GM19463 (cell line): Measurements from ENCODE around the gene RAI1.
"Not testable (repeated sequence)": the region's sequence is repeated elsewhere in the genome, so short reads cannot be mapped to it uniquely, and the experiment has no call there.

Experiments used
- ATAC-seq: cut with Tn5 transposase; IDR thresholded peaks from one replicate; pipeline ENCODE4 v1.9.1; 2021; ENCODE audit warnings: mild to moderate bottlenecking, moderate library complexity; ENCODE audit not compliant: unreplicated experiment

RAI1 gene

DNA sequence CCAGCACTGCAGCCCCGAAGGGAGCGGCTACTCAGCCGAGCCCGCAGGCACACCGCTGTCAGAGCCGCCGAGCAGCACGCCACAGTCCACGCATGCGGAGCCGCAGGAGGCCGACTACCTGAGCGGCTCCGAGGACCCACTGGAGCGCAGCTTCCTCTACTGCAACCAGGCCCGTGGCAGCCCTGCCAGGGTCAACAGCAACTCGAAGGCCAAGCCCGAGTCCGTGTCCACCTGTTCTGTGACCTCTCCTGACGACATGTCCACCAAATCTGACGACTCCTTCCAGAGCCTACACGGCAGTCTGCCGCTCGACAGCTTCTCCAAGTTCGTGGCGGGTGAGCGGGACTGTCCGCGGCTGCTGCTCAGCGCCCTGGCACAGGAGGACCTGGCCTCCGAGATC is 113.1 kb downstream of the RAI1 start:
- ATAC-seq: no peak

DNA sequence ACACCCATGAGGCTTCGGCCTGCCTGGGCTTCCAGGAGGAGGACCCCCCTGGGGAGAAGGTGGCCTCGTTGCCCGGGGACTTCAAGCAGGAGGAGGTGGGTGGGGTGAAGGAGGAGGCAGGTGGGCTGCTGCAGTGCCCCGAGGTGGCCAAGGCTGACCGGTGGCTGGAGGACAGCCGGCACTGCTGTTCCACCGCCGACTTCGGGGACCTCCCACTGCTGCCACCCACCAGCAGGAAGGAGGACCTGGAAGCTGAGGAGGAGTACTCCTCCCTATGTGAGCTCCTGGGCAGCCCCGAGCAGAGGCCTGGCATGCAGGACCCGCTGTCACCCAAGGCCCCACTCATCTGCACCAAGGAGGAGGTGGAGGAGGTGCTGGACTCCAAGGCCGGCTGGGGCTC is 114.0 kb downstream of the RAI1 start:
- ATAC-seq: no peak

DNA sequence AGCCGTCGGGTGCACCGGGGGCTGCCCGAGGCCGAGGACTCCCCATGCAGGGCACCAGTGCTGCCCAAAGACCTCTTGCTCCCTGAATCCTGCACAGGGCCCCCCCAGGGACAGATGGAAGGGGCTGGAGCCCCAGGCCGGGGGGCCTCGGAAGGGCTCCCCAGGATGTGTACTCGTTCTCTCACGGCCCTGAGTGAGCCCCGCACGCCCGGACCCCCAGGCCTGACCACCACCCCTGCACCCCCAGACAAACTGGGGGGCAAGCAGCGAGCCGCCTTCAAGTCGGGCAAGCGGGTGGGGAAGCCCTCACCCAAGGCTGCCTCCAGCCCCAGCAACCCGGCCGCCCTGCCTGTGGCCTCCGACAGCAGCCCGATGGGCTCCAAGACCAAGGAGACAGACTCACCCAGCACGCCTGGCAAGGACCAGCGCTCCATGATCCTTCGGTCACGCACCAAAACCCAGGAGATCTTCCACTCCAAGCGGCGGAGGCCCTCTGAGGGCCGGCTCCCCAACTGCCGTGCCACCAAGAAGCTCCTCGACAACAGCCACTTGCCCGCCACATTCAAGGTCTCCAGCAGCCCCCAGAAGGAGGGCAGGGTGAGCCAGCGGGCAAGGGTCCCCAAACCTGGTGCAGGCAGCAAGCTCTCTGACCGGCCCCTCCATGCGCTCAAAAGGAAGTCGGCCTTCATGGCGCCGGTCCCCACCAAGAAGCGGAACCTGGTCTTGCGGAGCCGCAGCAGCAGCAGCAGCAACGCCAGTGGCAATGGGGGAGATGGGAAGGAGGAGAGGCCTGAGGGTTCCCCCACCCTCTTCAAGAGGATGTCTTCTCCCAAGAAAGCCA is 114.9 kb downstream of the RAI1 start:
- no peak for ATAC-seq

DNA sequence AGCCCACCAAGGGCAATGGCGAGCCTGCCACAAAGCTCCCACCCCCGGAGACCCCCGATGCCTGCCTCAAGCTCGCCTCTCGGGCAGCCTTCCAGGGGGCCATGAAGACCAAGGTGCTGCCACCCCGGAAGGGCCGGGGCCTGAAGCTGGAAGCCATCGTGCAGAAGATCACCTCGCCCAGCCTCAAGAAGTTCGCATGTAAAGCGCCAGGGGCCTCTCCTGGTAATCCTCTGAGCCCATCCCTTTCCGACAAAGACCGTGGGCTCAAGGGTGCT is 115.5 kb downstream of the RAI1 start:
- ATAC-seq: no peak

DNA sequence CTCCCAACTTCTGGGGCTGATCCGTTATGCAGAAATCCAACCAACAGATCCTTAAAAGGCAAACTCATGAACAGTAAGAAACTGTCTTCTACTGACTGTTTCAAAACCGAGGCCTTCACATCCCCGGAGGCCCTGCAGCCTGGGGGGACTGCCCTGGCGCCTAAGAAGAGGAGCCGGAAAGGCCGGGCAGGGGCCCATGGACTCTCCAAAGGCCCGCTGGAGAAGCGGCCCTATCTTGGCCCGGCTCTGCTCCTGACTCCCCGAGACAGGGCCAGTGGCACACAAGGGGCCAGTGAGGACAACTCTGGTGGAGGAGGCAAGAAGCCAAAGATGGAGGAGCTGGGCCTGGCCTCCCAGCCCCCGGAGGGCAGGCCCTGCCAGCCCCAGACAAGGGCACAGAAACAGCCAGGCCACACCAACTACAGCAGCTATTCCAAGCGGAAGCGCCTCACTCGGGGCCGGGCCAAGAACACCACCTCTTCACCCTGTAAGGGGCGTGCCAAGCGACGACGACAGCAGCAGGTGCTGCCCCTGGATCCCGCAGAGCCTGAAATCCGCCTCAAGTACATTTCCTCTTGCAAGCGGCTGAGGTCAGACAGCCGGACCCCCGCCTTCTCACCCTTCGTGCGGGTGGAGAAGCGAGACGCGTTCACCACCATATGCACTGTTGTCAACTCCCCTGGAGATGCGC is 116.0 kb downstream of the RAI1 start:
- ATAC-seq: no peak

DNA sequence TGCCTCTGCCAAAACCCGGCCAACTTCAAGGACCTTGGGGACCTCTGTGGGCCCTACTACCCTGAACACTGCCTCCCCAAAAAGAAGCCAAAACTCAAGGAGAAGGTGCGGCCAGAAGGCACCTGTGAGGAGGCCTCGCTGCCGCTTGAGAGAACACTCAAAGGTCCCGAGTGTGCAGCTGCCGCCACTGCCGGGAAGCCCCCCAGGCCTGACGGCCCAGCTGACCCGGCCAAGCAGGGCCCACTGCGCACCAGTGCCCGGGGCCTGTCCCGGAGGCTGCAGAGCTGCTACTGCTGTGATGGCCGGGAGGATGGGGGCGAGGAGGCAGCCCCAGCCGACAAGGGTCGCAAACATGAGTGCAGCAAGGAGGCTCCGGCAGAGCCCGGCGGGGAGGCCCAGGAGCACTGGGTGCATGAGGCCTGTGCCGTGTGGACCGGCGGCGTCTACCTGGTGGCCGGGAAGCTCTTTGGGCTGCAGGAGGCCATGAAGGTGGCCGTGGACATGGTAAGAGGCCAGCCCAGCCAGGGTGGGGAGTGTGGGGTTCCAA is 116.8 kb downstream of the RAI1 start:
- no peak for ATAC-seq

DNA sequence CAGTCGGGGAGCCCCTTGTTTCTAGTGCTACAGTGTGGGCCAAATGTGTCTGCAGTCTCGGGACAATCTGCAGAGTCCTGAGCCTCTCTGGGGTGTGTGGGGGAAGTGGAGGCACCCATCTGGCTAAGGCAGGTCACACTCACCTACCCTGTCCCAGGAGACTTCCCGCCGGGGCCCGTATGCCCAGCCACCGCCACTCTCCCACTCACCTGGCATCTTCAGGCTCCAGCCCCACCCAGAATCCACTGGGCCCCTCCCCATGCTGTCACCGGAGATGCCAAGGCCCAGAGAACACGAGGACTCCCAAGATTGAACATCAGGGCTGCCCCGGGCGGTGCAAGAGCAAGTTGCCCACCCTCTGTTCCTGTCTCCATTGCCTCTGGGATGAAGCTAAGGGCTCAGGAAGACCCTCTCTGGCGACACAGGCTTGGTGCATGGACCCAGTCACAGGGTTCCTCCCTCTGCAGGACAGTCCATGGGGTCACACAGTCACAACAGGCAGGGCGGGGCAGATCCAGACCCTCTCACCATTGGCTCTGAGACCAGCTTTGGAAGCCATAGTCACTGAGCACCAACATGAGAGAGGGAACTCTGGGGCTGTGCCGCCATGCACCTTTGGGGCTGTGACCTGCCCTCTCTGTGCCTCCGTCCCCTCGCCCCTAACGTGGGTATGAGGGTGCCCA is 117.5 kb downstream of the RAI1 start:
- ATAC-seq: no peak

DNA sequence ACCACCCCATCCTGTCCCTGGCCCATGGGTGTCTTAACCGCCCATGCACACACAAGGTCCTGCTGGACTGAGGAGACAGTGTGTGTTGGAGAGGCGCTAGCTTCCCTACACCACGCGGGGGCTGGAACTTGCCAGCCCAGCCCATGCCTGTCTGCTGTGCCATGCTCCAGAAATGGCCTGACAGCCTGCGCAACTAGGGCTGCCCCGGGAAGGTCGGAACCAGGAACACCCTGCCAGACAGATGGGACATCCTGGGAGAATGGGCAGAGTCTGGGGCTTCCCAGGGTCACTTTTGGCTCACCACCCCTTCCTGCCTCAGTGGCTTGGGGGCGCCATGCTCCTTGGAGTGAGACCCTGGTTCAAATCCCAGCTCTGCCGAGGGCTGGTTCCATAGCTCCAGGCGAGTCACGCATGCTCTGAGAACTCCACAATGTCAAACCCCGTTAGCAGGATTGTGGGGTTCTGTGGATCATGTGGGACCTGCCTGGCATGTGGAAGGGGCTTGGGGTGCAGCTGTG is 119.3 kb downstream of the RAI1 start:
- ATAC-seq: no peak

DNA sequence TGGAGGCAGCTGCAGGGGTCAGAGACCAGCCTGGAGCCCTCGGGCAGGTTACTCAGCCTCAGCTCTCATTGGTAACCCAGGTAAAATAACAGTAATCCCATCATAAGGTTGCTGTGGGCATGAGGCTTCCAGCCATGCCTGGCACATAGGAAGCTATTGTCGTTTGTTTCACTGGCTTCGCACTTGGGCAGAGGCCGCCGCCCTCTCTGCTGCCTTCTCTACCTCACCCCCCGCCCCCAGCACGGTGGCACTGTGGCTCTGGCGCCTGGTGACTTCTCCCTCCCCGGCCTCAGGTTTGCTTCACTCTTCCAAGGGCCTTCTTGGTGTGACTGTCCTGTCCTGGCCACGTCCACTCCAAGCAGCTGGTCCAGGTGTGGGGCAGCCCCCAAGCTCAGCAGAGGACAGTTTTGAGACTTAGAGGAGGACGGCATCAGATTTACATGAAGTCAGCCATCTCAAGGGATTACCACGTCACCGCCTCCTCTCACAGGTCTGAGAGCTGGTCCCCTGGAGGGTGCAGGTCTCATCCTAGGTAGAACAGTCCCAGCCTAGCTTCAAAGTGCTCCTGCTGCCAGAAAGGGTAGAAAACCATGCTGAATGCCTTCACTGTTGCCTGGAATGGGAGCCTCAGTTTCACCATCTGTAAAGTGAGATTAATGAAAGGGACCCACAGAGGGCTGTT is 120.7 kb downstream of the RAI1 start:
- ATAC-seq: no peak

DNA sequence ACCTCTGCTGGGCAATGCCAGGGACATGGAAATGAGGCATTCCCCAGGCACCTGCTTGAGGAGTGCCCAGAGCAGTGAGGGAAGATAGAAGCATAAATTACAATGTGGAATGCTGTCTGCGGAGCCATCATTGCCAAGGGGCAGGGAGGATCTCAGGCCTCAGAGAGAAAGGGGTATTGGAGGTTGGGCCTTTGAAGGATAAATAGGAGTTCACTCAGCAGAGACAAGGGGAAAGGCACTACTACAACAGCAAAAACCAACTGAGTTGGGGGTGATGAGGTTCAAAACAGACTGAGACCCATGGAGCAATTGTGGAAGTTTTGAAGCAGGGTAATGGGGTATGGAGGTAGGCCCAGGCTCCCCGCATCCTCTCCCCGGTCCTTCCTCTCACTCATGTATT is 122.7 kb downstream of the RAI1 start:
- no peak for ATAC-seq

DNA sequence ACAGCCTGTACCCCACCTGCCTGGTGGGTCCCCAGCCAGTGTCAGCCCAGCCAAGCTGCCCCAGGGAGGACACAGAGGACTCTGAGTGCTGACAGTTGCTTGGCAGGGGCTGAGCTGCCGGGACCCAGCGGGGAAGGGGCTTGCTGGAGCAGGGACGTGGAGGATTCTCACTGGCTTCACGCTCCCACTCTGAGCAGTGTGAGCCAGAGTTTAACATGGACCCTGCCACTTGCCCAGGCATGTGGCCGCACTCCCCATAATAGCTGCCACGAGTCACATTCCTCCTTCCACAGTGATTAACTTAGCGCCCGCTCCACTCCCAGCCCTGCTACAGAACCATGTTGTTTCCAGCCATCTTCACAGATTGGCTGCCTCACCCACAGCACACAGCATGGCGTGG is 124.3 kb downstream of the RAI1 start:
- no peak for ATAC-seq

DNA sequence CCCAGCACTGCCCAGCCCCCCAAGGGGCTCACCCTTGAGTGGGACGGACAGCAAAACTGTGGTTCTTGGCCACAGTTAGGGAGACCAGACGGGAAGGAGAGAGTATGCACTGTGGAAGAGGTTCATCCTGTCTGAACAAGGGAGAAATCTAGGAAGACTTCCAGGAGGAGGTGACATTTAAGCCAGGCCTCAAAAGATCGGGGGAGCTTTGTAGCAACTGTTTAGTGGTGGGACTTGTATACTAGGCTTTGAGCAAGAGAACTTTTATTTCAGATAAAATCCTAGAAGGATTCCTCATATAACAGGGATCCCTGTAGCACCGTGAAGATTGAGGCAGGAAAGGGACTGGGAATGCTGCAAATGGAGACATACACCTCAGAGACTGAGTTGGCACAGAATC is 124.8 kb downstream of the RAI1 start:
- ATAC-seq: no peak

DNA sequence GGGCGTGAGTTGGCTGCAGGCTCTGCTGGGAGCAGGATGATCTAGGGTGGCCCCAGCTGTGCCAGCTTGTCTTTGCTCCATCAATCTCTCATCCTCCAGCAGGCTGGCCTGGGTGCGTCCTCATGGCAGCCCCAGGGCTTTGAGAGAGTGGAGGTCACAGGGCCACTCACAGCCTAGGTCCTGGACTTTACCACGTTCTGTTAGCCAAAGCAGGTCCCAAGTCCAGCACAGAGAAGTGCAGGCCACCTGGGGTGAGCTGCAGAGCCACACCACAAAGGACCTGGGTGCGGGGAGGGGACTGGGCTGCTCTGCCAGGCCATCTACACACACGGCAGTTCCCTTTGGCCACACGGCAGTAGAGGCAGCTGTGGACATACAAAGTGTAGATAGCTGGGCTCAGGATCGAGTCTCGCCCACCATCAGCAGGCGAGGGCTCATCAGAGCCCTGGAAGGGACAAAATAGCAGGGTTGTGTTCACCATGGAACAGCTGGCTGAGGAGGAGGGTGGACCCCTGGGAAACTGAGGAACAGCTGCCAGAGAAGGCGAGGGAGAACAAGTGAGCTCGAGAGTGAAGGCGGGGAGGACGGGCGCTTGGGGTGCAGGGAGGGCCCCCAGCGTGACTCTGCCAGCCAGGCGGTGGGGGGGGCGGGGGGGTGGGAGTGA is 125.5 kb downstream of the RAI1 start:
- ATAC-seq: no peak

DNA sequence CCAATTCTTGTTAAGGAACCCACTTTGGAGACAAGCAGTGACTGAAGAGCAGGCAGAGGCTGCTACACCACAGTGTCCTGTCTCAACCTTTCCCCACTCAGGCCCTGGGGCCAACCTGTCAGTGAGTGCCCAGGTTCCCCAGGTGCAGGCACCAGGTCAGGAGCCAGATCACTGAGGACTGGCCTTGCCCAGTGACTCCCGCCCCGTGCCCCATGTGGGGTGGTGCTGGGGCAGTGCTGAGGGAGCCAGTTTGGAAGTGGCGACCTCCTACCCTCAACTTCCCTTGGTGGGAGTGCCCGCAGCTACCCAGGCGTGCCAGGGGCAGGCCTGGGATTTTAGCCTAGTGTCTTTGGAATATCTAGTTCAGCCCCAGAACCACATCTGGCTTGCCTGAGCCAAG is 126.2 kb downstream of the RAI1 start:
- ATAC-seq: no peak

DNA sequence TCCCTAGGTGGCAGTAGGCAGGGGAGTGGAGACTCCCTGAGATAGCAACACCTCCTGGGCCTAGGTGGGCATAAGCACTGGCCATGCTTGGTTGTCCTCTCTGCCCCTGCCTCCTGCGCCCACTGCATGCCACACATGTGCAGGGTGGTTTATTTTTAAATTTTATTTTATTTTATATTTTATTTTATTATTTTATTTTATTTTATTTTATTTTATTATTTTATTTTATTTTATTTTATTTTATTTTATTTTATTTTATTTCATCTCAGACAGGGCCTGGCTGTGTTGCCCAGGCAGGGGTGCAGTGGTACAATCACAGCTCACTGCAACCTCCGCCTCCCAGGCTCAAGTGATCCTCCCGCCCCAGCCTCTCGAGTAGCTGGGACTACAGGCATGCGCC is 126.9 kb downstream of the RAI1 start:
- not testable (repeated sequence) for ATAC-seq

DNA sequence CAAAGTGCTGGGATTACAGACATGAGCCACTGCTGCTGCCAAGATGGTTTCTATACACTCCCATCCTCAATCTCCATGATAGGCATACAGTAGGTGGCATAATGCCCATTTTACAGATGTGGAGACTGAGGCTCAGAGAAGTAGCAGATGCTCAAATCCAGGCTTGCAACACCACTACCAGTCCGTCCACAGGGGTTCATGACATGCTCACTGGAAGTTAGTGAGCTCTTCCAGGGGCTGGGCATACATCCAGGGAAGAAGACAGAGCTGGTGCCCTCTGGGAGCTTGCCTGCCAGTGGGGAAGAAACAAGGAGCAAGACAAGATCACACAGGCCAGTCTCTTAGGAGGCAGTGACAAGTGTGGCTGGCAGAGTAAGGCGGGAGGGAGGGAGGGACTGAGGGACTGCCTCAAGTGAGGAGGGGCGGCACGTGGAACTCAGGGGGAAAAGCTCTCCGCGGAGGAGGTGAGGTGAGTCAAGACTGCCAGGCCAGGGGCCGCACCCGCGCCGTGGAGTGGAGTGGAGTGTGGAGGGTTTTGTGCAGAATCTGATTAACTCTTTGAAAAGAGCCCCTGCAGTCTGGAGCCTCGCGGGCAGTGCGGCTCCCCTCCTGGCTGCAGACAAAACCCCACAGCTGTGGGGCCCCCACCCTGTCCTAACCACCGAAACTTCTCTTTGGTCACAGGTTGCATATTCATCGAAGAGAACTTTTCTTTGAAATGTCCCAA is 127.6 kb downstream of the RAI1 start:
- ATAC-seq: peak; percentile 74

DNA sequence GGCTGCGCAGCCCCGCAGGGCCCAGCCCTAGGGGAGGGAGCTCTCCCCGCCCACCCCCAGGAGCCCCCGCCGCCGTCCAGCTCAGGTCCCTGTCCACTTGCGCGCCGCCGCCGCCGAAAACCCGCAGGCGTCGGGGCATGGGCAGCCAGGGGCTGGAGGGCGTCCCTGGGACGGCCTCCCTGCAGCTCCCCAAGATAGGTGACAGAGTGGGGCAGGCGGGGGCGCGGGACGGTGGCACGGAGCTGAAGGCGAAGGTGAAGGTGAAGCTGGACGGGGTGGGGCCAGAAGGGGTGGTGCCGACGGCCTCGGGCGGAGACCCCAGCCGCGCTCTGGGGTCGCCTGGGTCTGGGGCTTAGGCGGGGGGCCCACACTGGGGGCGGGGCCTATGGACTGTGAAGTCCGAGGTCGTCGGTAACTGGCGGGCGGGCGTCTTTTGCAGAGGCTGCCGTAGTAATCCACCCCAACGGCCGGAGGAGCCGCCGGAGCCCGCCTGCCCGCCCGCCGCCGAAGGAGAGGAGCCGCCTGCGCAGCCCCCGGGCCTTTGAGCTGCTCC is 128.3 kb downstream of the RAI1 start:
- ATAC-seq: no peak

DNA sequence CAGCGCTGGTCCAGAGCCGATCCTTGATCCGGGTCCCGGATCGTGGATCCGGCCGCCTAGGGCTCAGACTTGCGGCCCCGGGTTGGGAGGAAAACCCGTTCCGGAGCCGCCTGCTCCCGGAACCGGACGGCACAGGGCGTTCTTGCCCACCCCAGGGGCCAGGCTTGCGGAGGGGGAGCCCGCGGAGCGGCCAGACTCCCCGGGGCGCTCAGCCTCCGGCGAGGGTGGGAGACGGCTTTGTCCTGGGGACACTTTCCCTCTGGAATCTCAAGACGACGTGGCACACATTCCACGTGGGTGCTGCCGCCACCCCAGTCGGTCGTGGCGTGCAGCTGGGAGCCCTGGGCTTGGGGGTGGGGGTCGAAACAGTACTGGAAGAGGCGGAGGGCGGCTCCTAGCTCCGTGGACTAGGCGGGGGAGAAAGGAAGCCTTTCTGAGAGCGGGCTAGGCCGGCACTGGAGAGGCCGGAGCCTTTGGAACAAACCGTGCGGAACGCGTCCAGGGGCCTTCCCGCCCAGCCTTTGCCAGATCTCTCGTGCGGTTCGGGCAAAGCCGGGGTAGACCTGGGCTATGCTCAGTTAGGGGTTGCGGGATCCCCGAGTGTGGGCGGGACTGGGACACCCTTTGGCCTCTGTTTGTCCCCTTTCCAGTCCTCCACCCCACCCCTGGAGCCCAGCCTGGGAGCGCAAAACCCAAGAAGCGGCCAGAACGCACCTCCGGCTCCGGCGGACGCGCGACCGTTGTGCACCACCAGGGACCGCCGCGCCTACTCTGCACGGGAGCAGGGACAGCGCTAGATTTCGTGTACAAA is 129.0 kb downstream of the RAI1 start:
- no peak for ATAC-seq

DNA sequence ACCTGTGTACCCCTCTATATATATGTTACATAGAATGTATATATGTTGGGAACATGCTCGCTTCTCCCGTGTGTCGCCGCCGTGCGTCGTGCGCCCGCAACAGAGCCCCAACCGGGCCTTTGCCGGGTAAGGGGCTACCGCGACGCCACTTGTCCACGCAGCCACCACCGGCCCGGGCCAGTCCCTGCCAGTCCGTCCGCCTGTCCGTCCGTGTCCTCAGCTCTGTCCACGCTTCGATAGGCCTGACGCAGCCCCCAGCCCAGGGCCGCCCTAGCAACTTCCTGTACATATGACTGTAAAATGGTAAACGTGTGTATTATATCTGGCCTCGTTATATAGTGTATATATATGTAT is 129.6 kb downstream of the RAI1 start:
- ATAC-seq: no peak
